GM20431 (cell line): ENCODE results near the gene PPT2.
"Not testable (repeated sequence)": the region's sequence is repeated elsewhere in the genome, so short reads cannot be mapped to it uniquely, and the experiment has no call there.

ENCODE experiments used
- in situ Hi-C: fragments of 300-500 bp; cut with MseI, MboI; formaldehyde crosslinking; loops from one replicate; pipeline ENCODE4 v1.15.0; 2020; ENCODE audit warnings: low sequenced_read_pairs; ENCODE audit not compliant: unreplicated experiment

PPT2 gene

GRCh38 chr6:32200711-32201475, 47.0 kb downstream of the PPT2 start:
- in situ Hi-C loops = no loop called here

DNA sequence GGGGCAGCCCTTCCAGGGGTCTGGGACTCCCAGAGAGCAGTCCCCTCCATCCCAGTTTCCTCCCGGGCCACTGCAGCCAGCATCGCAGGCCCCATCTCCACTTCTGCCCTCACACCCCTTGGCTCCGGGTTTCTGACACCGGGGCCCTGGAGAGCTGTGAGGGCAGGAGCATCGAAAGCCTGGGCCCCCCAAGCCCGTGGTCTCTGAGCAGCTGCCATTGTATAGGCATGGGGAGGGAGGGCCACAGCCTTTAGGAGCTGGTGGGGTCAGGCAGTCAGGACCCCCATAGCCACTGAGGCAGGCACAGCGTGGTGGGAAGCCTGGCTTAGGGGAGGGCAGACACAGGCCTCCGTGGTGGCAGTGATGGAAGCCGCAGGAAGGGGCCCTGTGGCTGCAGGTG, 48.2 kb downstream of the PPT2 start:
- in situ Hi-C loops = no loop called here

GRCh38 chr6:32203426-32204267, 49.7 kb downstream of the PPT2 start:
- in situ Hi-C loops = no loop called here

DNA sequence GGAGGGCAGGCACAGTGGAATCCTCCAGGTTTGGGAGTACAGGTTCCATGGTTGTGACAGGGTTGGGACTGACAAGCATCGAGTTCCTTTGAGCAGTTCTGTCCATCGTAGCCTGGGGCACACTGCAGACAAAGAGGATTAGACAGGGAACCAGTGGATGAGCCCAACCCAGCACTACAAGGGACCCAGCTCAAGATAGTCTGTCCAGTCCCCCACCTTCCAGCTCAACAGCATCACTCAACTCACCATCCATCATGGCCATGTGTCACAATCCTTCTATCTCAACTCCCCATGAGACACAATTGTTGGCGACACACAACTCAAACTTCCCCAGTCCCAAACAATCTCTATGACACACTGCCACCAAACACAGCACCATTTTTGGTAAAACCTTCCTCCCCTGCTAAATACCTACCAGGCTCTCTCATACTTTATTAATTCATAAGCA, 50.4 kb downstream of the PPT2 start:
- in situ Hi-C loops = no loop called here

DNA sequence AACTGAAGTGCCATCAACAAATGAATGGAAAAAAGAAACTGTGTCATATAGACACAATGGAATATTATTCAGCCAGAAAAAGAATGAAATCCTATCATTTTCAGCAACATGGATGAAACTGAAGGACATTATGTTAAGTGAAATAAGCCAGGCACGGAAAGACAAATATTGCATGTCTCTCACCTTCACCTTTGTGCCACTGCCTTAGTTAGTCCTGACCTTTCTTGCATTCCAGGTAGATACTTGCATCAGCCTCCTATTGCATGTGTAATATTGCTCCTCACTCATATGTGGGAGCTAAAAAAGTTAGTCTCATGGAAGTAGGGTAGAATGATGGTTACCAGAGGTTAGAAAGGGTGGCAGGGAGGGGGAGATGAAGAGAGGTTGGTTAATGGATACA, 55.1 kb downstream of the PPT2 start:
- in situ Hi-C loops = no loop called here

DNA sequence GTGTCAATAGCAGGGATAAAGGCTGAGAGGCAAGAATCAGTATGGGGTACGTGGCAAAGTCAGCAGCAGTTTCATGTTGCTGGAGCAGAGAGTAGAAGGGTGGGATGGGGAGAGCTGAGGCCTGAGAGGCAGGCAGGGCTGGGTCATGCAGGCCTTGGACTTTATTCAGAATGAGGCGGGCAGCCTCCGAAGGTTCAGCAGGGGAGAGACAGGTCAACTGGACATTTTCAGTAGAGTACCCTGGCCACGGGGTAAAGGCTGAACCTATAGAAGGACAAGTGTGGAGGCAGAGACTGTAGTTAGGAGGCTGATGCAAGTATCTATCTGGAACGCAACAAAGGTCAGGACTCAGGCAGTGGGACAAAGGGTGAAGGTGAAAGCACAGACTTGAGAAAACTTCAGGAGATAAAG, 56.3 kb downstream of the PPT2 start:
- in situ Hi-C loops = no loop called here

- in situ Hi-C loops = not testable (repeated sequence)
Measured at GRCh38 chr6:32211432-32211831, 57.5 kb downstream of the PPT2 start.

DNA sequence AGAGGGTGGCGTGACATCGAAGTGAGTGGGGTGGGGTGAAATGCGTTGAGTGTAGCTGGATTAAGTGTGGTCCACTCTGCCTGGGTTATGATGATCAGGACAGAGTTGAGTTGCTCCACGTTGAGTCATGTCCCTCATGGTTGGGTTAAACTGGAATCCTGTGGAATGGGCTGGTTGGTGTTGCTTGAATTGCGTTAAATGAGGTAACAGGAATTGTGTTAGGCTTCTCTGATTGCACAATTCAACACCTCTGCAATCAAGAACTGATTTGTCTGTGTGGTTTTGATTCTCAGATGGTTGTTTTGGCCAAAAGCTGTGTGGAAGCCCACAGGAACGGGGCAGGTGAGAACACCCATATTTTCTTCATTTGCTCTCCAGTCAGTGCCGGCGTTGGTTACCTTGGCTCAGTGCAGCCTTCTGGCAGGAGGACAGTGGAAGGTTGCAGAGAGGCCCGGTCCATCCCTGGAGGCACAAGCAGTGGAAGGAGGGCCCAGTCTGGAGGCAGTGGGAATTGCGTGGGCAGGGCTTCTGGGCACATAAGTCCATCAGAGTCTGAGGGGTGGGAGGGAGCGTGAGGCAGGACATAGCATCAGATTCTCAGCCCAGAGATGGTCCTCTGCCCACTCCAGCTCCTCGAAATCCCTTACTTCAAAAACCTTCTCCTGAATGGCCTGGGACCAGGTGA, 58.3 kb downstream of the PPT2 start:
- in situ Hi-C loops = no loop called here
